Keratinocyte (primary cell): ENCODE measurements around the gene BBOX1.

Experiments
- EZH2 ChIP-seq: IDR thresholded peaks from one replicate; pipeline ENCODE4 v1.6.1; 2012; ENCODE audit warnings: inconsistent platforms, mild to moderate bottlenecking, low read length, moderate library complexity
- TF ChIP-seq, protein P1 (sequence below), 3 experiments: IDR thresholded peaks in 1 of 3; conservative IDR thresholded peaks in 1 of 3; optimal IDR thresholded peaks in 1 of 3; 2 replicates in 2 of 3; 3 replicates in 1 of 3; pipeline versions ENCODE3 to v1.5.1; 2011; ENCODE audit warnings: low read length in 3 of 3, mild to moderate bottlenecking in 3 of 3, moderate library complexity in 2 of 3, control low read depth in 1 of 3, inconsistent platforms in 1 of 3; ENCODE audit not compliant: insufficient read depth in 2 of 3; ENCODE audit errors: extremely low read depth in 1 of 3

GRCh38 chr11:26994631-26995095 is 46.0 kb upstream of the BBOX1 start:
- TF ChIP-seq, protein P1, sequence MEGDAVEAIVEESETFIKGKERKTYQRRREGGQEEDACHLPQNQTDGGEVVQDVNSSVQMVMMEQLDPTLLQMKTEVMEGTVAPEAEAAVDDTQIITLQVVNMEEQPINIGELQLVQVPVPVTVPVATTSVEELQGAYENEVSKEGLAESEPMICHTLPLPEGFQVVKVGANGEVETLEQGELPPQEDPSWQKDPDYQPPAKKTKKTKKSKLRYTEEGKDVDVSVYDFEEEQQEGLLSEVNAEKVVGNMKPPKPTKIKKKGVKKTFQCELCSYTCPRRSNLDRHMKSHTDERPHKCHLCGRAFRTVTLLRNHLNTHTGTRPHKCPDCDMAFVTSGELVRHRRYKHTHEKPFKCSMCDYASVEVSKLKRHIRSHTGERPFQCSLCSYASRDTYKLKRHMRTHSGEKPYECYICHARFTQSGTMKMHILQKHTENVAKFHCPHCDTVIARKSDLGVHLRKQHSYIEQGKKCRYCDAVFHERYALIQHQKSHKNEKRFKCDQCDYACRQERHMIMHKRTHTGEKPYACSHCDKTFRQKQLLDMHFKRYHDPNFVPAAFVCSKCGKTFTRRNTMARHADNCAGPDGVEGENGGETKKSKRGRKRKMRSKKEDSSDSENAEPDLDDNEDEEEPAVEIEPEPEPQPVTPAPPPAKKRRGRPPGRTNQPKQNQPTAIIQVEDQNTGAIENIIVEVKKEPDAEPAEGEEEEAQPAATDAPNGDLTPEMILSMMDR (optimal IDR thresholded peaks at IDR 0.05 in 1 of 3, IDR thresholded peaks at IDR 0.05 in 1 of 3, conservative IDR thresholded peaks at IDR 0.05 in 1 of 3; ENCODE audit: extremely low read depth in 1 of 3, insufficient read depth in 2 of 3, low read length in 3 of 3): peak in 2 of 3 experiments; percentile 3 to 14
- TF ChIP-seq EZH2: no peak
